SU-DHL-6 (cell line): Measurements from ENCODE around the gene FHAD1.

Experiments
- H2AFZ ChIP-seq: fragments of 200-600 bp; sonication (generic); 2 replicates; pipeline ENCODE4 v1.6.1; 2014; ENCODE audit warnings: low read depth, mild to moderate bottlenecking, moderate library complexity, mixed read lengths, antibody characterized with exemption, low read length; ENCODE audit not compliant: severe bottlenecking
- H3F3A ChIP-seq: fragments of 200-600 bp; shearing (Covaris generic); 2 replicates; pipeline ENCODE4 v1.6.0; 2016; ENCODE audit warnings: antibody characterized with exemption, mild to moderate bottlenecking; ENCODE audit not compliant: insufficient read depth
- H3K27ac ChIP-seq: fragments of 200-600 bp; sonication (generic); 2 replicates; pipeline ENCODE4 v1.5.1; 2016; ENCODE audit warnings: low read depth, mild to moderate bottlenecking, low read length, moderate library complexity, mixed read lengths
- H3K27me3 ChIP-seq: fragments of 200-600 bp; sonication (generic), shearing (Covaris generic); 2 replicates; pipeline ENCODE4 v1.6.0; 2014; ENCODE audit warnings: mild to moderate bottlenecking, low read length
- H3K36me3 ChIP-seq: fragments of 200-600 bp; sonication (generic); 2 replicates; pipeline ENCODE4 v1.6.1; 2014; ENCODE audit warnings: mild to moderate bottlenecking, low read length, mixed read lengths
- H3K4me2 ChIP-seq: fragments of 300-600, 200-600 bp; shearing (Covaris generic), sonication (generic); 2 replicates; pipeline ENCODE4 v1.6.0; 2014; ENCODE audit warnings: low read length, low read depth, mild to moderate bottlenecking; ENCODE audit not compliant: poor library complexity, severe bottlenecking
- H3K4me3 ChIP-seq: fragments of 200-600 bp; sonication (generic); 2 replicates; pipeline ENCODE4 v1.5.1; 2014; ENCODE audit warnings: antibody characterized with exemption, low read length, mild to moderate bottlenecking, mixed read lengths; ENCODE audit not compliant: insufficient read depth, poor library complexity, severe bottlenecking
- H3K79me2 ChIP-seq: fragments of 200-600 bp; sonication (generic); 2 replicates; pipeline ENCODE4 v1.6.1; 2014; ENCODE audit warnings: mild to moderate bottlenecking, low read length, moderate library complexity; ENCODE audit not compliant: insufficient read depth
- H3K9ac ChIP-seq: fragments of 200-600 bp; sonication (generic); 2 replicates; pipeline ENCODE4 v1.7.0; 2014; ENCODE audit warnings: mild to moderate bottlenecking, low read length
- H3K9me2 ChIP-seq: fragments of 200-600 bp; sonication (generic); replicated peaks from 2 replicates; pipeline ENCODE4 v1.6.1; 2014; ENCODE audit warnings: low read length; ENCODE audit not compliant: insufficient read depth
- H3K9me3 ChIP-seq: fragments of 200-600 bp; sonication (generic); 2 replicates; pipeline ENCODE4 v1.6.1; 2014; ENCODE audit warnings: low read length, mixed read lengths; ENCODE audit not compliant: insufficient read depth
- H4K20me1 ChIP-seq: fragments of 200-600 bp; sonication (generic); 2 replicates; pipeline ENCODE4 v1.6.1; 2014; ENCODE audit warnings: low read depth, mild to moderate bottlenecking, antibody characterized with exemption, low read length, moderate library complexity, mixed read lengths
- CTCF ChIP-seq: fragments of 200-600 bp; sonication (generic); IDR thresholded peaks from one replicate; pipeline ENCODE4 v1.5.1; 2017; ENCODE audit warnings: antibody characterized with exemption, mild to moderate bottlenecking, low read length, moderate library complexity; ENCODE audit not compliant: insufficient read depth, poor library complexity, severe bottlenecking
- EZH2phosphoT487 ChIP-seq: fragments of 200-600 bp; sonication (generic), shearing (Covaris generic); conservative IDR thresholded peaks from 2 replicates; pipeline ENCODE4 v1.6.1; 2018; ENCODE audit warnings: mild to moderate bottlenecking, antibody characterized with exemption, low read length, moderate library complexity, mixed read lengths

Gene FHAD1

GRCh38 chr1:15220825-15221431 is 26.1 kb upstream of the FHAD1 start:
- TF ChIP-seq EZH2phosphoT487: no peak
- TF ChIP-seq CTCF: no peak
- Histone ChIP-seq H3K9me2 (no peaks in the 10 kb centered on the region), H3K27me3 (no peaks in the 10 kb centered on the region), H2AFZ (no peak overlapping the region), H4K20me1 (no peaks in the 10 kb centered on the region), H3K4me2 (no peak overlapping the region), H3K9ac (no peak overlapping the region), H3K4me3 (no peak overlapping the region), H3K79me2 (no peaks in the 10 kb centered on the region), H3K27ac (no peak overlapping the region), H3F3A (no peaks in the 10 kb centered on the region), H3K9me3 (no peaks in the 10 kb centered on the region), H3K36me3 (no peaks in the 10 kb centered on the region)

GRCh38 chr1:15222653-15223303 is 24.2 kb upstream of the FHAD1 start:
- Histone ChIP-seq H3K27ac (no peak overlapping the region), H2AFZ (no peak overlapping the region), H3F3A (no peaks in the 10 kb centered on the region), H3K4me3 (no peak overlapping the region), H3K4me2 (no peak overlapping the region), H3K79me2 (no peaks in the 10 kb centered on the region), H3K9ac (no peak overlapping the region), H3K27me3 (no peaks in the 10 kb centered on the region), H4K20me1 (no peaks in the 10 kb centered on the region), H3K9me2 (no peaks in the 10 kb centered on the region), H3K9me3 (no peaks in the 10 kb centered on the region), H3K36me3 (no peaks in the 10 kb centered on the region)
- TF ChIP-seq CTCF (no peak), EZH2phosphoT487 (no peak)

- no peak overlapping the region for H3K27ac ChIP-seq
- H2AFZ ChIP-seq: no peak overlapping the region
- no peaks in the 10 kb centered on the region for H3K36me3 ChIP-seq
- H3K9ac ChIP-seq: no peak overlapping the region
- H3K4me2 ChIP-seq: no peak overlapping the region
- no peaks in the 10 kb centered on the region for H4K20me1 ChIP-seq
- no peaks in the 10 kb centered on the region for H3F3A ChIP-seq
- TF ChIP-seq CTCF (no peak), EZH2phosphoT487 (no peak)
- no peak overlapping the region for H3K4me3 ChIP-seq
- no peaks in the 10 kb centered on the region for H3K9me3 ChIP-seq
- H3K79me2 ChIP-seq: no peaks in the 10 kb centered on the region
- no peaks in the 10 kb centered on the region for H3K27me3 ChIP-seq
- H3K9me2 ChIP-seq: no peaks in the 10 kb centered on the region
Observed at GRCh38 chr1:15224259-15224869, 22.7 kb upstream of the FHAD1 start.
